GM13976 (cell line): Measurements from ENCODE around the gene ING1.

Experiments used
- DNase-seq: peaks from one replicate; pipeline ENCODE4 v3.0.0; 2012; ENCODE audit warnings: low spot score
- in situ Hi-C: fragments of 300-500 bp; cut with MboI; formaldehyde crosslinking; loops from one replicate; pipeline ENCODE4 v1.12.0; 2022; ENCODE audit warnings: low sequenced_read_pairs, mixed read lengths, inconsistent platforms; ENCODE audit not compliant: unreplicated experiment
- TF ChIP-seq, protein P1 (sequence below): IDR thresholded peaks from 2 replicates; pipeline ENCODE4 v1.5.1; 2012; ENCODE audit warnings: borderline replicate concordance, mild to moderate bottlenecking; ENCODE audit not compliant: insufficient read depth; ENCODE audit errors: extremely low read depth, missing control alignments, control extremely low read depth

ING1 gene

DNA sequence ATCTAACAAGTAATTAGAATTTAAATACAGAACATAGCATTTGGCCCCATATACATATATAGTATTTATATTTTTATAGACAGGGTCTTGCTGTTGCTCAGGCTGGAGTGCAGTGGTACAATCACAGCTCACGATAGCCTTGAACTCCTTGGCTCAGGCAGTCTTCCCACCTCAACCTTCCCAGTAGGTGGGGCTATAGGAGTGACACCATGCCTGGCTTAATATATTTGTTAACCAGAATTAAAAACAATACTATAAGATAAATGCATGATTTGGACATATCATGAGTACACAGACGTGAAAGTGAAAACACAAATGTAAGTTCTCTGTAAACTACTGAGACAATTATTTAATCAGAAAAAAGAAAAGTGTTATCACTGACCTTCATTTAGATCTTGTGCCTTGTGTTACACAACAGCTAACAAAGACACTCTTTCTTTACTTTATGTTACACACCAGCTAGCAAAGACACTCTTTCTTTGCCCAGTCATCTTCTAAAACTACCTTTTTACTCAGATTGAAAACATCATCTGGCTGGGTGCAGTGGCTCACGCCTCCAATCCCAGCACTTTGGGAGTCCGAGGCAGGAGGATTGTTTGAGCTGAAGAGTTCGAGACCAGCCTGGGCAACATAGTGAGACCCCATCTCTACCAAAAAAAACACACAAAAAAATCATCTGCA lies 30.2 kb upstream of the ING1 start:
- in situ Hi-C loops = no loop called here
- TF ChIP-seq, protein P1, sequence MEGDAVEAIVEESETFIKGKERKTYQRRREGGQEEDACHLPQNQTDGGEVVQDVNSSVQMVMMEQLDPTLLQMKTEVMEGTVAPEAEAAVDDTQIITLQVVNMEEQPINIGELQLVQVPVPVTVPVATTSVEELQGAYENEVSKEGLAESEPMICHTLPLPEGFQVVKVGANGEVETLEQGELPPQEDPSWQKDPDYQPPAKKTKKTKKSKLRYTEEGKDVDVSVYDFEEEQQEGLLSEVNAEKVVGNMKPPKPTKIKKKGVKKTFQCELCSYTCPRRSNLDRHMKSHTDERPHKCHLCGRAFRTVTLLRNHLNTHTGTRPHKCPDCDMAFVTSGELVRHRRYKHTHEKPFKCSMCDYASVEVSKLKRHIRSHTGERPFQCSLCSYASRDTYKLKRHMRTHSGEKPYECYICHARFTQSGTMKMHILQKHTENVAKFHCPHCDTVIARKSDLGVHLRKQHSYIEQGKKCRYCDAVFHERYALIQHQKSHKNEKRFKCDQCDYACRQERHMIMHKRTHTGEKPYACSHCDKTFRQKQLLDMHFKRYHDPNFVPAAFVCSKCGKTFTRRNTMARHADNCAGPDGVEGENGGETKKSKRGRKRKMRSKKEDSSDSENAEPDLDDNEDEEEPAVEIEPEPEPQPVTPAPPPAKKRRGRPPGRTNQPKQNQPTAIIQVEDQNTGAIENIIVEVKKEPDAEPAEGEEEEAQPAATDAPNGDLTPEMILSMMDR = peak; percentile 41
- DNase-seq = no peak

DNA sequence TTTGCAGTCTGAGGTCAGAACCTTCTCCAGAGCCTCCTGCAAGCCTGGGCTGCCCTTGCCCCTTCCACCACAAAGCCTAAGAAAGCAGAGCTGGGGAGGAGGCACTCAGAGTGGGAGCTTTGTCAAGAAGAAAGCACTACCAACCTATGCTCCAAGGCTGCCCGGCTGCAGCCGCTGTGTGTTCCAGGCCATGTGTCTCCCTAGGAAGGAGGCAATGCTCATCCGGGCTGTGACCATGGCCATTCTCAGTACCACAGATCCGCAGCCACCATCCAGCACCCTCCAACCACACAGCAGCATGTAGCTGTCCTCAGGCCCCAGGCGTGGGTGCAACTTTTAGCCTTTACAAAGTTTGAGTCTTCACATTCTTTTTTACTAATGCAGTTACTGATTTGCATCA lies 29.6 kb upstream of the ING1 start:
- in situ Hi-C loops = no loop called here
- TF ChIP-seq, protein P1 = no peak
- no peak for DNase-seq

DNA sequence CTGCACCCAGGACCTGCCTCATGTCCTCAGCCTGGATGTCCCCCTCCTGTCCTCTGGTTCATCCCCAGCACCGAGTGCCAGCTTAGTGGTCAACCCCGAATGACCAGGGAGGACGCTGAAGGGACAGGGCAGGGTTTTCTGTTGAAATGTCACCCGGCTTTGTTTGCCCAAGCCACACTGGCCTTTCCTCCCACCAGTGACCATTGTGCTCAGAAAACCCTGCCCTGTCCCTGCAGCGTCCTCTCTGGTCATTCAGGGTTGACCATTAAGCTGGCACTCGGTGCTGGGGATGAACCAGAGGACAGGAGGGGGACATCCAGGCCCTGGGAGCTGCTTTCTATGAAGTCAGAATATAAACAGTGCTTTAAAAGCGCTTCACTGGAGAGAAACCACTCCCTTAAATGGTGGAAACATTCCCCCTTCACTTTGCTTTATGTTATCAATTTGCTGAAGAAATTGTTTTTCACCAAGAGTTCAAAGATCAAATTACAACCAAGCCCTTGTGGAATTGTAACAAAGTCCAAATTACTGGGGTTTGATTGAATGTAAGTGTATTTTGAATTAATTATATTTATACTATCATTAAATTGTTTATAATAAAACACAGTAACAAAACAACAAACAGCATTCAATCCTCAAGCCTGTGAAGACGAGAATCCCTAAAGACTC lies 29.0 kb upstream of the ING1 start:
- TF ChIP-seq, protein P1 = no peak
- DNase-seq = no peak
- in situ Hi-C loops = no loop called here

DNA sequence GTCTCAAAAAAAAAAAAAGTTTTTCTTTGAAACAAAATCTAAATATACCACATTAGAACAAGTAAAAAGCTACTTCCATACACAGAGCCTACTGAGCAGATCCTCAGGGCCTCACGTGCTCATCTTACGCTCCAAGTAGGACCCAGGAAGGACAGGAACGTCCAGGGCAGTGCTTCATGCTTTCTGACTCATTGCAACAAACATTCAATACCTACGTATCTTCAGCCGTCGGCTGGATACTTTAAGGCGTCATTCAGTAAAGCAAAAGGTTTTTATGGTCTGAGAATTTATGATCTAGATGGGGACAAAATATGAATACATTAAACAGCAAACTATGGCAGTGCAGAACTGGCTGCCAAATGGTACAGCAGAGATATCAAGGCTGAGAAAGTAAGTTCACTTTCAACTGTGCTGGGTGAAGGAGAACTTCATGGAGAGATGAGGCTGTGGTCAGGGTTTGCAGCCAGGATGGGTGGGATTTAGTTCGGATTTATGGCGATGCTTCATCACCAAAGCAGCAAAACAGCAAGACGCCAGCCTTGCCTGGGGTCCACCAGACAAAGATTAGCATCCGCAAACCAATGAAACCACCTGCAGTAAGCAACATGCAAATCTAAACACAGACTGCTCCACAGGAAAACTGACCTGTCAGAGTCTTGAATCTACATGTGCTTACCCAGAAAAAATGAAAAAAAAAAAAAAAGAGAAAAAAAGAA lies 28.0 kb upstream of the ING1 start:
- TF ChIP-seq, protein P1 = no peak
- in situ Hi-C loops = no loop called here
- no peak for DNase-seq

DNA sequence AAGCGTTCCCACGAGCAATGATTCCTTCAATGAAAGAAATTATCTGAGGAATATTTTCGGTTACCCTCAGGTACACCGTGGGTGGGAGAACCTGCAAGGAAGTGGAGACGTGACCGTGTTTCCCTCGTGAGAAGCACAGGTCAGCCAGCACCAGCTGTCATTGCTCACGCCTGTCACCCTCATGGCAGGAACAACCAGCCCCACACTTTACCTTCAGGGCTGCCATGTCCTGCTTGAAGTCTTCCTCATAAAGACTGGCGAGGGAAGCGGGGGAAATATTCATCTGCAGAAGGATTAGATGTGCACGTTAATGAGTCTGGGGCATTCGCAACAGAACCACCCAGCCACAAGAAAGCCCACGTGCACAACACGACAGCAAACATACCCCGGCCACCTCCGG lies 25.8 kb upstream of the ING1 start:
- TF ChIP-seq, protein P1 = no peak
- in situ Hi-C loops = no loop called here
- DNase-seq = no peak

DNA sequence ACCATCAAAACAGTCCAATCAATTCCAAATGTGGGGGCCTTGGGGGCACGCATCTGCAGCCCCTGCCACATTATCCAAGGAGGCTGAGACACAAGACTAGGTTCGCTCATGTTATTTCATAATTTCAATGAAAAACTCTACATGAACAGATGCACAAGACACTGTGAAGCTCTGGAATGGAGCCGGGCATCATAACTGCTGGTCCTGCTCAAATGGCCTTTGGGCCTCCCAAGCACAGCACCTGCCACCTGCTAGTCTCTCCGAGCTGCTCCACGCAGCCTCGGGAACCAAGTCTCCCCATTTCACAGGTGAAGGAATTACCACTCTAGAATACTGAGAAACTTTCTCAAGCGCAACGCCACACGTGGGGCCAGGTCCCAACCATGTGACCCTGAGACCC lies 24.5 kb upstream of the ING1 start:
- TF ChIP-seq, protein P1 = no peak
- DNase-seq = no peak
- in situ Hi-C loops = no loop called here
